ENCODE measurements around the gene USP21.

GRCh38 chr1:161177936-161178244, 18.6 kb downstream of the USP21 start:
- TF ChIP-seq CTCF (IDR thresholded peaks at IDR 0.05) (no peak), POLR2A (IDR thresholded peaks at IDR 0.05) (no peak), POLR2AphosphoS5 (IDR thresholded peaks at IDR 0.05) (no peak)
